Esophagus squamous epithelium (tissue), 4 donors: ENCODE measurements around the gene MPP3.

Experiments
- POLR2A ChIP-seq, 4 donors: fragments of 450-650 bp; IDR thresholded peaks; one replicate each; pipeline ENCODE4 v1.6.1; 2017; ENCODE audit warnings: antibody characterized with exemption in 4 of 4, mild to moderate bottlenecking in 4 of 4, moderate library complexity in 3 of 4
- TF ChIP-seq, protein P1 (sequence below), 6 experiments: fragments of 450-650 bp in 4 of 6; fragments of 200-600 bp in 2 of 6; sonication (generic) in 2 of 6; IDR thresholded peaks; one replicate each; pipeline ENCODE4 v1.5.1; 2016 to 2019; ENCODE audit warnings: antibody characterized with exemption in 6 of 6, mild to moderate bottlenecking in 4 of 6, moderate library complexity in 4 of 6

DNA sequence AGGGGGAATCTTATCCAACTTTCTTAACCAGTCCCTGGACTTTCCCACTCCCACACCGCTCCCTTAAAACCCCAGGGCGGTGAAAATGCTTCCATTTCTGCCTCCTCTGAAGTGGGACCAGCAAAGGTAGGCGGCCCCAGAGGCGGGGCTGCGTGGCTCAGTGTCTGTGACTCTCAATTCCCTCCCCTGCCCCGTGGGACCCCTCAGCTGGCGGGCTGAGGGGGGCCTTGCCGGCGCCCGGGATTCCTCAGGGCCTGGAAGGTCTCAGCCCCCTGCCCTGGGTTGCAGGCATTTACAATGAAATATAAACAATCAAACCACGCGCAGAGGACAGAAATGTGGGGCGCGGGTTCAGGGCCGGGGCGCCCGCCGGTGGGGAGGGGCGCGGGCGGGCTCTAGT is 78.0 kb downstream of the MPP3 start:
- TF ChIP-seq, protein P1, sequence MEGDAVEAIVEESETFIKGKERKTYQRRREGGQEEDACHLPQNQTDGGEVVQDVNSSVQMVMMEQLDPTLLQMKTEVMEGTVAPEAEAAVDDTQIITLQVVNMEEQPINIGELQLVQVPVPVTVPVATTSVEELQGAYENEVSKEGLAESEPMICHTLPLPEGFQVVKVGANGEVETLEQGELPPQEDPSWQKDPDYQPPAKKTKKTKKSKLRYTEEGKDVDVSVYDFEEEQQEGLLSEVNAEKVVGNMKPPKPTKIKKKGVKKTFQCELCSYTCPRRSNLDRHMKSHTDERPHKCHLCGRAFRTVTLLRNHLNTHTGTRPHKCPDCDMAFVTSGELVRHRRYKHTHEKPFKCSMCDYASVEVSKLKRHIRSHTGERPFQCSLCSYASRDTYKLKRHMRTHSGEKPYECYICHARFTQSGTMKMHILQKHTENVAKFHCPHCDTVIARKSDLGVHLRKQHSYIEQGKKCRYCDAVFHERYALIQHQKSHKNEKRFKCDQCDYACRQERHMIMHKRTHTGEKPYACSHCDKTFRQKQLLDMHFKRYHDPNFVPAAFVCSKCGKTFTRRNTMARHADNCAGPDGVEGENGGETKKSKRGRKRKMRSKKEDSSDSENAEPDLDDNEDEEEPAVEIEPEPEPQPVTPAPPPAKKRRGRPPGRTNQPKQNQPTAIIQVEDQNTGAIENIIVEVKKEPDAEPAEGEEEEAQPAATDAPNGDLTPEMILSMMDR (IDR thresholded peaks at IDR 0.05), result no peak
- TF ChIP-seq POLR2A (IDR thresholded peaks at IDR 0.05), result no peak
